Activated CD4-positive, alpha-beta T cell treated with anti-CD3 and anti-CD28 coated beads, Interleukin-2, amount 10 ng/mL, durations not matched to agents 24 days and 14 days (primary cell): Measurements from ENCODE around the gene SEMA3G. TPM values are rescaled to one million over a fixed set of nuclear protein-coding genes. Genes with fewer than 3 reads are reported as not detected.

Experiments
- DNase-seq: peaks from one replicate; pipeline ENCODE4 v3.0.0; 2022
- H3K27ac Mint-ChIP-seq: one replicate; pipeline ENCODE4 v1.8.0; 2022; ENCODE audit warnings: mild to moderate bottlenecking, mixed read lengths
- H3K27me3 Mint-ChIP-seq: one replicate; pipeline ENCODE4 v1.8.0; 2022; ENCODE audit warnings: mixed read lengths
- H3K36me3 Mint-ChIP-seq: one replicate; pipeline ENCODE4 v1.8.0; 2022; ENCODE audit warnings: low read depth, mild to moderate bottlenecking, mixed read lengths
- H3K4me1 Mint-ChIP-seq: one replicate; pipeline ENCODE4 v1.8.0; 2021; ENCODE audit warnings: mixed read lengths
- H3K4me3 Mint-ChIP-seq: one replicate; pipeline ENCODE4 v1.8.0; 2022; ENCODE audit warnings: mild to moderate bottlenecking, moderate library complexity, mixed read lengths
- H3K9me3 Mint-ChIP-seq: one replicate; pipeline ENCODE4 v1.8.0; 2021; ENCODE audit warnings: mixed read lengths
- intact Hi-C: fragments of 100-400 bp; cut with micrococcal nuclease; formaldehyde crosslinking; loops from one replicate; pipeline ENCODE4 v1.15.1; 2023
- total RNA-seq: library from RNA; stranded (reverse); gene quantifications from 2 replicates; pipeline ENCODE4 v1.2.3, GENCODE V29; 2022

SEMA3G gene
- total RNA-seq = 0.05 and 0.21 TPM in 2 replicates

- DNase-seq = peak; percentile 94
- Mint-ChIP-seq H3K27ac (peak within 1 kb of the TSS; percentile 34), H3K9me3 (no peaks in the 10 kb centered on the region), H3K4me1 (peaks cover 6% of the 10 kb centered on the region), H3K4me3 (no peak within 1 kb of the TSS), H3K27me3 (no peaks in the 10 kb centered on the region), H3K36me3 (no peaks in the 10 kb centered on the region)
- intact Hi-C loops = no loop called here
These were observed at the start of gene SEMA3G for GRCh38 chr3:52444860-52445793. Gene SEMA3G, minus strand, starts transcription at chr3:52445103. Its CDS starts 76 bp downstream, at chr3:52445027.

- no peak for DNase-seq
- Mint-ChIP-seq H3K36me3 (peaks cover 16% of the 10 kb centered on the region), H3K27me3 (no peaks in the 10 kb centered on the region), H3K4me1 (no peaks in the 10 kb centered on the region), H3K4me3 (no peak overlapping the region), H3K9me3 (no peaks in the 10 kb centered on the region), H3K27ac (no peak overlapping the region)
- intact Hi-C loops = no loop called here
These were observed 49.5 kb upstream of the SEMA3G start for GRCh38 chr3:52494445-52494844.

DNA sequence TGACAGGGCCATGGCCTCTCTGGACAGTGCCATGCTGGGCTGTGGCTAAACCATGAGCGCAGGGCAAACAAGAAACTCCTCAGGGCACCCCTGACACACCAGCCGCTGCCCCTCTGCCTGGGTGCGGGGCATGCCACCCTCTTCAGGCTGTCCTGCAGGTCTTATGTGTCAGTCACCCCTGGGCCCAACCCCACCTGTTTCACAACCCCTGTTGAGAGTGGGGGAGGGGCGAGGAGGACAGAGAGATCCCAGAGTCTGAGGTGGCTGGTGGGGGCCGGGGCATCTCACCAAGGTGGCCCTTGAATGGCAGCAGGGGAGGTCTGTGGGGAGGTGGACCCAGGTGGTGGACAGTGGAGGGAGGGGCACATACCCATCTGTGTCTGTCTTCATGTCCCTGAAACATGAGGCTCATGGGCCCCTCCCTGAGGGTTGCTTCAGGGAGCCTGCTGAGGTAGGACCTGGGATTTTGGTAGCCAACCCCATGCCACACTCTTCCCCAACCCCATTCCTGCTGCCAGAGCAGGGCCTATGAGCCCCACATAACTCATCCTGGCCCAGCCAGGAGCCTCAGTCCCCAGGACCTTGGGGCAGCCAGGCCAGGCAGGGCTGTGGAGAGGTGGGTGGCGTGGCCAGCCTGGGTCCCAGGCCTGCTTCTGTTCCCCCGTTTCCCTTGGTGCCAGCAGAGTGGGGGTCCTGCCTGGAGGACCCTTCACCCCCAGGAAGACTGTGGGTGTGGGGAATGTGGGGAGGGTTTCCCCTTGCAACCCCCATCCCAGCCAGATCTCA, 48.5 kb upstream of the SEMA3G start:
- Mint-ChIP-seq H3K27me3 (no peaks in the 10 kb centered on the region), H3K4me1 (no peaks in the 10 kb centered on the region), H3K4me3 (no peak overlapping the region), H3K36me3 (peaks cover 19% of the 10 kb centered on the region), H3K9me3 (no peaks in the 10 kb centered on the region), H3K27ac (no peak overlapping the region)
- no peak for DNase-seq
- intact Hi-C loops = no loop called here

DNA sequence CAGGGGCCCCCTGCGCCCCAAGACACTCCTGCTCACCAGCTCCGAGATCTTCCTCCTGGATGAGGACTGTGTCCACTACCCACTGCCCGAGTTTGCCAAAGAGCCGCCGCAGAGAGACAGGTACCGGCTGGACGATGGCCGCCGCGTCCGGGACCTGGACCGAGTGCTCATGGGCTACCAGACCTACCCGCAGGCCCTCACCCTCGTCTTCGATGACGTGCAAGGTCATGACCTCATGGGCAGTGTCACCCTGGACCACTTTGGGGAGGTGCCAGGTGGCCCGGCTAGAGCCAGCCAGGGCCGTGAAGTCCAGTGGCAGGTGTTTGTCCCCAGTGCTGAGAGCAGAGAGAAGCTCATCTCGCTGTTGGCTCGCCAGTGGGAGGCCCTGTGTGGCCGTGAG, 47.2 kb upstream of the SEMA3G start:
- intact Hi-C loops = no loop called here
- no peaks in the 10 kb centered on the region for H3K27me3 Mint-ChIP-seq
- no peaks in the 10 kb centered on the region for H3K4me1 Mint-ChIP-seq
- H3K36me3 Mint-ChIP-seq = peaks cover 27% of the 10 kb centered on the region
- H3K9me3 Mint-ChIP-seq = no peaks in the 10 kb centered on the region
- no peak overlapping the region for H3K27ac Mint-ChIP-seq
- no peak for DNase-seq
- no peak overlapping the region for H3K4me3 Mint-ChIP-seq

GRCh38 chr3:52490939-52491526, 46.1 kb upstream of the SEMA3G start:
- no peak for DNase-seq
- H3K27ac Mint-ChIP-seq = no peak overlapping the region
- H3K27me3 Mint-ChIP-seq = no peaks in the 10 kb centered on the region
- intact Hi-C loops = no loop called here
- no peaks in the 10 kb centered on the region for H3K9me3 Mint-ChIP-seq
- H3K4me3 Mint-ChIP-seq = no peak overlapping the region
- no peaks in the 10 kb centered on the region for H3K4me1 Mint-ChIP-seq
- H3K36me3 Mint-ChIP-seq = peaks cover 32% of the 10 kb centered on the region

GRCh38 chr3:52490035-52490938, 45.4 kb upstream of the SEMA3G start:
- H3K27ac Mint-ChIP-seq = no peak overlapping the region
- H3K27me3 Mint-ChIP-seq = no peaks in the 10 kb centered on the region
- H3K36me3 Mint-ChIP-seq = peaks cover 33% of the 10 kb centered on the region
- H3K9me3 Mint-ChIP-seq = no peaks in the 10 kb centered on the region
- intact Hi-C loops = no loop called here
- H3K4me3 Mint-ChIP-seq = no peak overlapping the region
- no peak for DNase-seq
- H3K4me1 Mint-ChIP-seq = no peaks in the 10 kb centered on the region

- Mint-ChIP-seq H3K4me3 (no peak overlapping the region), H3K4me1 (no peaks in the 10 kb centered on the region), H3K27ac (no peak overlapping the region), H3K36me3 (peaks cover 34% of the 10 kb centered on the region), H3K27me3 (no peaks in the 10 kb centered on the region), H3K9me3 (no peaks in the 10 kb centered on the region)
- DNase-seq = no peak
- intact Hi-C loops = no loop called here
These were observed 44.5 kb upstream of the SEMA3G start for GRCh38 chr3:52489453-52489852.

DNA sequence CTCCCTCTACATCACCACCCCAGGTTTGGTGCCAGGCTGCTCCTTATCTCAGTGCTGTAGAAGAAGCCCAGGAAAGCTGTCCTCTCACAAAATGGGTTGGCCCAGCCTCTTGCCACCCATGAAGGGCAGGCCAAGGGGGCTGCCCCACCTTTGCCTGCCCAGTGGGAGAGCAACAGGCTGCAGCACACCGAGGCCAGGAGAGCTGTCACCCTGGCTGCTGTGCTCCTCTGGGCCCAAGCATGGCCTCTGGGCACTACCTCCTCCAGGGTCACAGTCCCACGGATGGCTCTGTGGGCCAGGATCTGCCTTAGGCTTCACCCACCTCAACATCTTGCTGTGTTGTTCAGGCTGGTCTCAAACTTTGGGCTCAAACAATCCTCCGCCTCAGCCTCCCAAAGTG, 43.8 kb upstream of the SEMA3G start:
- H3K4me3 Mint-ChIP-seq = no peak overlapping the region
- H3K27ac Mint-ChIP-seq = no peak overlapping the region
- H3K27me3 Mint-ChIP-seq = no peaks in the 10 kb centered on the region
- no peaks in the 10 kb centered on the region for H3K9me3 Mint-ChIP-seq
- intact Hi-C loops = no loop called here
- peaks cover 36% of the 10 kb centered on the region for H3K36me3 Mint-ChIP-seq
- no peak for DNase-seq
- H3K4me1 Mint-ChIP-seq = no peaks in the 10 kb centered on the region

DNA sequence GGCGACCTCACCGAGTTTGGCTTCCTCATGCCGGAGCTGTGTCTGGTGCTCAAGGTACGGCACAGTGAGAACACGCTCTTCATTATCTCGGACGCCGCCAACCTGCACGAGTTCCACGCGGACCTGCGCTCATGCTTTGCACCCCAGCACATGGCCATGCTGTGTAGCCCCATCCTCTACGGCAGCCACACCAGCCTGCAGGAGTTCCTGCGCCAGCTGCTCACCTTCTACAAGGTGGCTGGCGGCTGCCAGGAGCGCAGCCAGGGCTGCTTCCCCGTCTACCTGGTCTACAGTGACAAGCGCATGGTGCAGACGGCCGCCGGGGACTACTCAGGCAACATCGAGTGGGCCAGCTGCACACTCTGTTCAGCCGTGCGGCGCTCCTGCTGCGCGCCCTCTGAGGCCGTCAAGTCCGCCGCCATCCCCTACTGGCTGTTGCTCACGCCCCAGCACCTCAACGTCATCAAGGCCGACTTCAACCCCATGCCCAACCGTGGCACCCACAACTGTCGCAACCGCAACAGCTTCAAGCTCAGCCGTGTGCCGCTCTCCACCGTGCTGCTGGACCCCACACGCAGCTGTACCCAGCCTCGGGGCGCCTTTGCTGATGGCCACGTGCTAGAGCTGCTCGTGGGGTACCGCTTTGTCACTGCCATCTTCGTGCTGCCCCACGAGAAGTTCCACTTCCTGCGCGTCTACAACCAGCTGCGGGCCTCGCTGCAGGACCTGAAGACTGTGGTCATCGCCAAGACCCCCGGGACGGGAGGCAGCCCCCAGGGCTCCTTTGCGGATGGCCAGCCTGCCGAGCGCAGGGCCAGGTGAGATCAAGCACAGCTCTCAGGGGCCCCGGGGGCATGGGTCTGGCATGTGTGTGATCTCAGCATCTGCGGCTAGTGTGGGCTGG, 43.1 kb upstream of the SEMA3G start:
- H3K27ac Mint-ChIP-seq = no peak overlapping the region

GRCh38 chr3:52487050-52487787, 42.3 kb upstream of the SEMA3G start:
- Mint-ChIP-seq H3K9me3 (no peaks in the 10 kb centered on the region), H3K27ac (no peak overlapping the region), H3K27me3 (no peaks in the 10 kb centered on the region), H3K36me3 (peaks cover 38% of the 10 kb centered on the region), H3K4me3 (no peak overlapping the region), H3K4me1 (no peaks in the 10 kb centered on the region)
- intact Hi-C loops = no loop called here
- no peak for DNase-seq

More for the DNA sequence above, 43.1 kb upstream of the SEMA3G start:
- Mint-ChIP-seq H3K9me3 (no peaks in the 10 kb centered on the region), H3K36me3 (peaks cover 38% of the 10 kb centered on the region), H3K27me3 (no peaks in the 10 kb centered on the region), H3K4me1 (no peaks in the 10 kb centered on the region), H3K4me3 (no peak overlapping the region)
- no peak for DNase-seq
- intact Hi-C loops = no loop called here

- peaks cover 41% of the 10 kb centered on the region for H3K36me3 Mint-ChIP-seq
- no peaks in the 10 kb centered on the region for H3K27me3 Mint-ChIP-seq
- intact Hi-C loops = no loop called here
- no peak overlapping the region for H3K27ac Mint-ChIP-seq
- DNase-seq = no peak
- no peaks in the 10 kb centered on the region for H3K9me3 Mint-ChIP-seq
- H3K4me3 Mint-ChIP-seq = no peak overlapping the region
- H3K4me1 Mint-ChIP-seq = no peaks in the 10 kb centered on the region
These were observed 40.0 kb upstream of the SEMA3G start for GRCh38 chr3:52484680-52485461.
